K562 (cell line): ENCODE measurements around the gene ZNF264. TPM values are rescaled to one million over a fixed set of nuclear protein-coding genes. Genes with fewer than 3 reads are reported as not detected.

Source experiments
- ATAC-seq: fragments of 200-7000 bp; cut with Tn5 transposase; 3 replicates; pipeline ENCODE4 v1.9.1; 2020; ENCODE audit warnings: moderate library complexity
- BruUV-seq: library from RNA; stranded (reverse); fragments of 400-500 nt; replicated peaks from 2 replicates; lab custom pipeline; 2021; lab: Mats Ljungman, UMichigan
- CTCF ChIA-PET: fragments of 300-600 bp; formaldehyde crosslinking; extraction: SDS; loops from one replicate; lab custom pipeline; 2021; ENCODE audit warnings: low intra/inter-chr PET ratio; lab: Yijun Ruan, JAX
- POLR2A ChIA-PET: fragments of 300-600, 350-650 bp; sonication (Branson Sonifier 250); formaldehyde crosslinking; extraction: SDS; loops from one replicate; lab custom pipeline; 2021; ENCODE audit warnings: antibody characterized with exemption, inconsistent platforms; lab: Yijun Ruan, JAX
- DNase-seq, 4 experiments: peaks; one replicate each; pipeline versions ENCODE4 v3.0.0 to v3.0.0-alpha.2; 2011 to 2018; ENCODE audit warnings: low spot score in 3 of 4, mixed read lengths in 3 of 4; ENCODE audit errors: extremely low read depth in 1 of 4
- FAIRE-seq: peaks from 2 replicates; lab custom pipeline; 2011; peaks lifted over from hg19 to GRCh38; lab: Jason Lieb, UNC
- H2AFZ ChIP-seq: 2 replicates; pipeline ENCODE4 v1.6.0; 2011; ENCODE audit warnings: low read depth, low read length, control low read depth, inconsistent platforms
- H3K27ac ChIP-seq: fragments of 200-600 bp; 3 replicates; pipeline ENCODE4 v1.8.0; 2011; ENCODE audit warnings: low read depth, mild to moderate bottlenecking, control low read depth, inconsistent platforms, low read length, moderate library complexity, mixed read lengths; ENCODE audit errors: extremely low read depth
- H3K27me3 ChIP-seq, 2 experiments: fragments of 300-600 bp in 1 of 2; 2 replicates in 1 of 2; 3 replicates in 1 of 2; pipeline versions ENCODE4 v1.6.0 to v1.8.0; 2011; ENCODE audit warnings: inconsistent platforms in 2 of 2, low read length in 2 of 2, mild to moderate bottlenecking in 1 of 2, mixed read lengths in 1 of 2, moderate library complexity in 1 of 2; ENCODE audit not compliant: control insufficient read depth in 2 of 2, insufficient read depth in 2 of 2
- H3K36me3 ChIP-seq: fragments of 300-600 bp; 3 replicates; pipeline ENCODE4 v1.8.0; 2011; ENCODE audit warnings: mild to moderate bottlenecking, low read length, inconsistent platforms; ENCODE audit not compliant: control insufficient read depth, insufficient read depth
- H3K4me1 ChIP-seq, 2 experiments: fragments of 200-600 bp in 1 of 2; replicated peaks in 1 of 2; 2 replicates in 1 of 2; 3 replicates in 1 of 2; pipeline versions ENCODE4 v1.5.1 to v1.8.0; 2011; ENCODE audit warnings: inconsistent platforms in 2 of 2, low read length in 2 of 2, mild to moderate bottlenecking in 1 of 2, mixed read lengths in 1 of 2, moderate library complexity in 1 of 2; ENCODE audit not compliant: control insufficient read depth in 2 of 2, insufficient read depth in 2 of 2
- H3K4me2 ChIP-seq: 2 replicates; pipeline ENCODE4 v1.6.1; 2011; ENCODE audit warnings: low read length, control low read depth, inconsistent platforms, mixed read lengths; ENCODE audit not compliant: insufficient read depth
- H3K4me3 ChIP-seq: fragments of 200-600 bp; sonication (generic), shearing (Covaris generic); 2 replicates; pipeline ENCODE4 v1.5.1; 2016; ENCODE audit warnings: control low read depth, inconsistent platforms
- H3K79me2 ChIP-seq: fragments of 200-600 bp; 3 replicates; pipeline ENCODE4 v1.8.0; 2011; ENCODE audit warnings: low read length, inconsistent platforms; ENCODE audit not compliant: control insufficient read depth, insufficient read depth
- H3K9ac ChIP-seq, 2 experiments: 2 replicates each; pipeline versions ENCODE4 v1.6.0 to v1.6.1; 2011; ENCODE audit warnings: low read depth in 2 of 2, low read length in 2 of 2, control low read depth in 1 of 2, inconsistent platforms in 1 of 2, mild to moderate bottlenecking in 1 of 2, mixed read lengths in 1 of 2; ENCODE audit not compliant: insufficient read depth in 1 of 2
- H3K9me1 ChIP-seq: one replicate; pipeline ENCODE4 v1.6.0; 2011; ENCODE audit warnings: inconsistent platforms, mild to moderate bottlenecking, low read length, moderate library complexity; ENCODE audit not compliant: control insufficient read depth, insufficient read depth
- H3K9me3 ChIP-seq: replicated peaks from 2 replicates; pipeline ENCODE4 v1.5.1; 2011; ENCODE audit warnings: low read depth, low read length, inconsistent platforms; ENCODE audit not compliant: control insufficient read depth, insufficient read depth
- H4K20me1 ChIP-seq: replicated peaks from 2 replicates; pipeline ENCODE4 v1.6.1; 2011; ENCODE audit warnings: low read length, inconsistent platforms, mixed read lengths; ENCODE audit not compliant: control insufficient read depth, insufficient read depth
- CAMTA2 ChIP-seq: fragments of 250-450 bp; sonication (Bioruptor Pico); conservative IDR thresholded peaks from 2 replicates; pipeline ENCODE4 v1.5.1; 2022
- CTBP1 ChIP-seq: fragments of 450-650 bp; IDR thresholded peaks from 2 replicates; pipeline ENCODE4 v1.6.1; 2016; ENCODE audit warnings: borderline replicate concordance
- CXXC5 ChIP-seq: fragments of 250-450 bp; sonication (Bioruptor Pico); IDR thresholded peaks from 2 replicates; pipeline ENCODE4 v1.8.0; 2022; ENCODE audit warnings: inconsistent platforms, mild to moderate bottlenecking, moderate library complexity
- EP400 ChIP-seq: fragments of 450-650 bp; IDR thresholded peaks from 2 replicates; pipeline ENCODE4 v1.6.1; 2017; ENCODE audit warnings: antibody characterized with exemption, mild to moderate bottlenecking, moderate library complexity
- HIVEP1 ChIP-seq: fragments of 250-450 bp; sonication (Bioruptor Pico); IDR thresholded peaks from 2 replicates; pipeline ENCODE4 v1.4.0; 2020; ENCODE audit warnings: mild to moderate bottlenecking
- HNRNPL ChIP-seq: fragments of 200-400 bp; formaldehyde crosslinking; IDR thresholded peaks from 2 replicates; pipeline ENCODE4 v1.6.1; 2017; ENCODE audit warnings: low read depth, mild to moderate bottlenecking, low read length
- HSF4 ChIP-seq: fragments of 250-450 bp; sonication (Bioruptor Pico); IDR thresholded peaks from 2 replicates; pipeline ENCODE4 v2.1.2; 2022; ENCODE audit warnings: mild to moderate bottlenecking, moderate library complexity, borderline replicate concordance
- IRF2 ChIP-seq: sonication (generic); formaldehyde crosslinking; IDR thresholded peaks from 2 replicates; pipeline ENCODE4 v1.8.1; 2022; ENCODE audit warnings: mild to moderate bottlenecking, missing genetic modification reagents
- KLF6 ChIP-seq: fragments of 250-450 bp; sonication (Bioruptor Pico); IDR thresholded peaks from 2 replicates; pipeline ENCODE4 v1.4.0; 2020; ENCODE audit warnings: mild to moderate bottlenecking, moderate library complexity, borderline replicate concordance
- MCM5 ChIP-seq: fragments of 450-650 bp; IDR thresholded peaks from 2 replicates; pipeline ENCODE4 v1.6.1; 2016; ENCODE audit warnings: low read depth
- PURB ChIP-seq: sonication (generic); formaldehyde crosslinking; IDR thresholded peaks from 2 replicates; pipeline ENCODE4 v1.9.0; 2021; ENCODE audit warnings: low read depth, mild to moderate bottlenecking, missing genetic modification reagents
- SRSF1 ChIP-seq: fragments of 200-400 bp; formaldehyde crosslinking; IDR thresholded peaks from 2 replicates; pipeline ENCODE4 v1.6.1; 2017; ENCODE audit warnings: mild to moderate bottlenecking, low read depth, low read length, moderate library complexity
- ZBTB17 ChIP-seq: fragments of 450-650 bp; formaldehyde crosslinking; IDR thresholded peaks from 2 replicates; pipeline ENCODE4 v1.4.0; 2020; ENCODE audit warnings: mild to moderate bottlenecking
- ZNF79 ChIP-seq: fragments of 250-450 bp; sonication (Bioruptor Pico); IDR thresholded peaks from 2 replicates; pipeline ENCODE4 v1.4.0; 2020; ENCODE audit warnings: low read depth, mild to moderate bottlenecking, moderate library complexity
- WGBS: fragments of 100-300 bp; shearing (Covaris generic); methylation state at CpG from one replicate; pipeline ENCODE4 v1.1.6; 2016; ENCODE audit warnings: low coverage, mixed read lengths; ENCODE audit not compliant: insufficient coverage; ENCODE audit errors: missing lambda C conversion rate; 5-methylcytosine and 5-hydroxymethylcytosine counted together
- in situ Hi-C: fragments of 300-500 bp; cut with MboI; formaldehyde crosslinking; loops from 4 replicates; pipeline ENCODE4 v1.15.0; 2018; ENCODE audit warnings: inconsistent platforms, mixed read lengths
- intact Hi-C: fragments of 100-400 bp; cut with micrococcal nuclease; formaldehyde crosslinking; loops from 2 replicates; pipeline ENCODE4 v1.14.2; 2022
- polyA plus RNA-seq, 8 experiments: library from polyadenylated mRNA; depleted of rRNA in 4 of 8; stranded (reverse) in 5 of 8; unstranded in 3 of 8; fragments of >200 nt; fragmentation: Nextera tagmentation in 2 of 8; fragmentation: Illumina TruSeq in 1 of 8; extraction: Ambion mirVana in 2 of 8; extraction: Trizol in 1 of 8; gene quantifications; 2 replicates each; pipeline versions ENCODE4 v1.2.1 to v1.2.3, GENCODE V29; 2011 to 2014; ENCODE audit warnings: inconsistent platforms in 1 of 8, missing spikeins in 1 of 8
- total RNA-seq, 7 experiments: library from RNA; depleted of rRNA in 6 of 7; stranded (reverse); fragments of >200 nt in 6 of 7; fragmentation: Illumina TruSeq in 2 of 7; extraction: Trizol in 2 of 7; gene quantifications; 2 replicates each; pipeline versions ENCODE4 v1.2.1 to v1.2.3, GENCODE V29; 2011 to 2021; ENCODE audit warnings: low replicate concordance in 1 of 7
- TF ChIP-seq, protein P1 (sequence below), 2 experiments: fragments of 250-450 bp in 1 of 2; fragments of 450-650 bp in 1 of 2; sonication (Bioruptor Pico) in 1 of 2; IDR thresholded peaks; 2 replicates each; pipeline versions ENCODE4 v1.6.1 to v1.8.0; 2016 to 2021; ENCODE audit warnings: mild to moderate bottlenecking in 2 of 2, moderate library complexity in 2 of 2, missing compliant biosample characterization in 1 of 2, missing genetic modification characterization in 1 of 2
- TF ChIP-seq, protein P2 (sequence below): sonication (generic); formaldehyde crosslinking; IDR thresholded peaks from 2 replicates; pipeline ENCODE4 v1.8.0; 2023; ENCODE audit warnings: mild to moderate bottlenecking, missing genetic modification reagents
- TF ChIP-seq, protein P3 (sequence below), 2 experiments: fragments of 200-800 bp in 1 of 2; sonication (Bioruptor generic) in 1 of 2; sonication (generic) in 1 of 2; formaldehyde crosslinking in 1 of 2; IDR thresholded peaks in 1 of 2; conservative IDR thresholded peaks in 1 of 2; 2 replicates each; pipeline versions ENCODE4 v1.5.0 to v1.6.1; 2016 to 2020; ENCODE audit warnings: missing compliant biosample characterization in 1 of 2, missing genetic modification characterization in 1 of 2, missing genetic modification reagents in 1 of 2
- TF ChIP-seq, protein P4 (sequence below): fragments of 250-450 bp; sonication (Bioruptor Pico); IDR thresholded peaks from 2 replicates; pipeline ENCODE4 v1.8.0; 2021; ENCODE audit warnings: moderate library complexity, mild to moderate bottlenecking, inconsistent platforms

Gene ZNF264
- total and polyA plus RNA-seq, 9 of the 15 experiments (the other 6 are each of a cell fraction or from before 2014, with no cell fraction given): 0.08 to 7.9 (median 1.3) TPM

DNA sequence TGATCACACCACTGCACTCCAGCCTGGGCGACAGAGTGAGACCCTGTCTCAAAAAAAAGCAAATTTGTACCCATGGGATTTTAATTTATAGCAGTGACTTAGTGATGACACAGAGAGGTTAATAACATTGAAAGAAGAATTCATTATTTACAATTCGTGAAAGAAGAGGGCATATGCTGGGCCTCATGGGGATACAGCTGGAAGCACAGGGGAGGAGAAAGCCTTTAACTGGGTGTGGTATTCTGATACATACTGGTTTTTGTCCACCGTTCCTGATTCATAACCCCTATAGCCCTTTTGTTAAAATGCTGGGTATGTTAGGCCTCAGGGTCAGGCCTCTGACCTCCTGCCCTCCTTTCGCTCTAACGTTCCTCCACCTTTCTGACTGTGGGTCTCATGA is 10.9 kb downstream of the ZNF264 start:
- BruUV-seq: no TSS peak
- WGBS: 11% methylated on average over 5 of the region's 5 CpGs
- intact Hi-C loops: no loop called here
- Histone ChIP-seq H3K9ac (no peak overlapping the region), H3K4me2 (no peak overlapping the region), H3K9me1 (no peaks in the 10 kb centered on the region), H3K79me2 (no peaks in the 10 kb centered on the region), H2AFZ (no peak overlapping the region), H3K4me1 (no peaks in the 10 kb centered on the region), H4K20me1 (no peaks in the 10 kb centered on the region), H3K9me3 (no peaks in the 10 kb centered on the region), H3K4me3 (no peak overlapping the region), H3K27me3 (no peaks in the 10 kb centered on the region), H3K27ac (no peak overlapping the region), H3K36me3 (no peaks in the 10 kb centered on the region)
- in situ Hi-C loops: no loop called here
- POLR2A ChIA-PET: no interaction called here
- DNase-seq (no peak), FAIRE-seq (no peak), ATAC-seq (no peak)
- CTCF ChIA-PET: no interaction called here
- TF ChIP-seq PURB (CRISPR knock-in tag) (no peak), ZNF79 (CRISPR knock-in tag) (no peak), EP400 (no peak), ZBTB17 (CRISPR knock-in tag) (no peak), SRSF1 (no peak), IRF2 (no peak), CXXC5 (CRISPR knock-in tag) (no peak), CTBP1 (no peak), HNRNPL (no peak), CAMTA2 (no peak), HSF4 (no peak), MCM5 (no peak), KLF6 (CRISPR knock-in tag) (no peak), HIVEP1 (CRISPR knock-in tag) (no peak)
- TF ChIP-seq, protein P1, sequence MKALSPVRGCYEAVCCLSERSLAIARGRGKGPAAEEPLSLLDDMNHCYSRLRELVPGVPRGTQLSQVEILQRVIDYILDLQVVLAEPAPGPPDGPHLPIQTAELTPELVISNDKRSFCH (CRISPR knock-in tag; IDR thresholded peaks at IDR 0.05): no peak
- TF ChIP-seq, protein P1 (tag; IDR thresholded peaks at IDR 0.05): no peak
- TF ChIP-seq, protein P2, sequence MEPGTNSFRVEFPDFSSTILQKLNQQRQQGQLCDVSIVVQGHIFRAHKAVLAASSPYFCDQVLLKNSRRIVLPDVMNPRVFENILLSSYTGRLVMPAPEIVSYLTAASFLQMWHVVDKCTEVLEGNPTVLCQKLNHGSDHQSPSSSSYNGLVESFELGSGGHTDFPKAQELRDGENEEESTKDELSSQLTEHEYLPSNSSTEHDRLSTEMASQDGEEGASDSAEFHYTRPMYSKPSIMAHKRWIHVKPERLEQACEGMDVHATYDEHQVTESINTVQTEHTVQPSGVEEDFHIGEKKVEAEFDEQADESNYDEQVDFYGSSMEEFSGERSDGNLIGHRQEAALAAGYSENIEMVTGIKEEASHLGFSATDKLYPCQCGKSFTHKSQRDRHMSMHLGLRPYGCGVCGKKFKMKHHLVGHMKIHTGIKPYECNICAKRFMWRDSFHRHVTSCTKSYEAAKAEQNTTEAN: no peak
- TF ChIP-seq, protein P3, sequence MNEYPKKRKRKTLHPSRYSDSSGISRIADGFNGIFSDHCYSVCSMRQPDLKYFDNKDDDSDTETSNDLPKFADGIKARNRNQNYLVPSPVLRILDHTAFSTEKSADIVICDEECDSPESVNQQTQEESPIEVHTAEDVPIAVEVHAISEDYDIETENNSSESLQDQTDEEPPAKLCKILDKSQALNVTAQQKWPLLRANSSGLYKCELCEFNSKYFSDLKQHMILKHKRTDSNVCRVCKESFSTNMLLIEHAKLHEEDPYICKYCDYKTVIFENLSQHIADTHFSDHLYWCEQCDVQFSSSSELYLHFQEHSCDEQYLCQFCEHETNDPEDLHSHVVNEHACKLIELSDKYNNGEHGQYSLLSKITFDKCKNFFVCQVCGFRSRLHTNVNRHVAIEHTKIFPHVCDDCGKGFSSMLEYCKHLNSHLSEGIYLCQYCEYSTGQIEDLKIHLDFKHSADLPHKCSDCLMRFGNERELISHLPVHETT (CRISPR knock-in tag; conservative IDR thresholded peaks at IDR 0.05 in 1 of 2, IDR thresholded peaks at IDR 0.05 in 1 of 2): no peak
- TF ChIP-seq, protein P4, sequence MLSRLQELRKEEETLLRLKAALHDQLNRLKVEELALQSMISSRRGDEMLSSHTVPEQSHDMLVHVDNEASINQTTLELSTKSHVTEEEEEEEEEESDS (CRISPR knock-in tag): no peak
